HCT116 (cell line): ENCODE data around the gene WWOX. TPM values are rescaled to one million over a fixed set of nuclear protein-coding genes. Genes with fewer than 3 reads are reported as not detected.

Experiments used
- ATAC-seq: fragments of 200-7000 bp; cut with Tn5 transposase; 2 replicates; pipeline ENCODE4 v1.9.1; 2020; ENCODE audit warnings: mild to moderate bottlenecking, moderate library complexity
- BruUV-seq: library from RNA; stranded (reverse); fragments of 400-500 nt; replicated peaks from 2 replicates; lab custom pipeline; 2021; lab: Mats Ljungman, UMichigan
- CTCF ChIA-PET: fragments of 300-600 bp; sonication (Branson Sonifier 250); formaldehyde crosslinking; loops from one replicate; lab custom pipeline; 2021; ENCODE audit warnings: antibody characterized with exemption; lab: Charles Lee
- POLR2A ChIA-PET: fragments of 300-600, 350-600 bp; sonication (Branson Sonifier 250); formaldehyde crosslinking; loops from one replicate; lab custom pipeline; 2021; ENCODE audit warnings: antibody characterized with exemption; lab: Charles Lee
- RAD21 ChIA-PET, 2 experiments: fragments of 300-600 bp; sonication (Branson Sonifier 250); formaldehyde crosslinking; loops; one replicate each; lab custom pipeline; 2023; ENCODE audit warnings: low total read pairs in 2 of 2; ENCODE audit not compliant: uncharacterized antibody in 2 of 2, unreplicated experiment in 2 of 2, low non-redundant PET in 1 of 2; lab: Charles Lee
- DNase-seq: peaks from one replicate; pipeline ENCODE4 v3.0.0-alpha.2; 2010; ENCODE audit warnings: low read depth, low spot score
- H2AFZ ChIP-seq: fragments of 200-600 bp; shearing (Covaris generic), sonication (generic); 2 replicates; pipeline ENCODE4 v1.6.1; 2017; ENCODE audit warnings: low read depth, mixed run types, mixed read lengths, antibody characterized with exemption, low read length; ENCODE audit not compliant: poor library complexity, severe bottlenecking
- H3K27ac ChIP-seq: 2 replicates; pipeline ENCODE4 v1.5.1; 2012; ENCODE audit warnings: low read depth, low read length
- H3K27me3 ChIP-seq: fragments of 200-600 bp; sonication (generic); 2 replicates; pipeline ENCODE4 v1.6.1; 2016; ENCODE audit warnings: mixed run types, low read length, mixed read lengths; ENCODE audit not compliant: insufficient read depth
- H3K36me3 ChIP-seq, 2 experiments: fragments of 200-500 bp in 1 of 2; fragments of 200-600 bp in 1 of 2; sonication (Bioruptor generic) in 1 of 2; sonication (generic) in 1 of 2; 2 replicates each; pipeline versions ENCODE4 v1.5.1 to v1.6.1; 2014 to 2016; ENCODE audit warnings: low read length in 2 of 2, inconsistent platforms in 1 of 2, mixed read lengths in 1 of 2, mixed run types in 1 of 2; ENCODE audit not compliant: insufficient read depth in 2 of 2, control insufficient read depth in 1 of 2
- H3K4me1 ChIP-seq, 2 experiments: fragments of 200-600 bp in 1 of 2; sonication (generic) in 1 of 2; 2 replicates each; pipeline versions ENCODE4 v1.5.1 to v1.6.1; 2012 to 2017; ENCODE audit warnings: low read length in 2 of 2, inconsistent platforms in 1 of 2, mild to moderate bottlenecking in 1 of 2, mixed read lengths in 1 of 2, mixed run types in 1 of 2, moderate library complexity in 1 of 2; ENCODE audit not compliant: insufficient read depth in 2 of 2, control insufficient read depth in 1 of 2
- H3K4me2 ChIP-seq: fragments of 200-600 bp; sonication (generic); 2 replicates; pipeline ENCODE4 v1.6.1; 2017; ENCODE audit warnings: mixed run types, low read length, mixed read lengths
- H3K4me3 ChIP-seq, 2 experiments: fragments of 200-600 bp in 1 of 2; sonication (generic) in 1 of 2; replicated peaks in 1 of 2; 2 replicates each; pipeline ENCODE4 v1.5.1; 2011 to 2016; ENCODE audit warnings: low read length in 2 of 2, control low read depth in 1 of 2, low read depth in 1 of 2, mild to moderate bottlenecking in 1 of 2, mixed read lengths in 1 of 2, mixed run types in 1 of 2
- H3K79me2 ChIP-seq: fragments of 200-600 bp; sonication (generic); 2 replicates; pipeline ENCODE4 v1.6.1; 2017; ENCODE audit warnings: mild to moderate bottlenecking, mixed run types, low read length, moderate library complexity, mixed read lengths; ENCODE audit not compliant: insufficient read depth
- H3K9ac ChIP-seq: fragments of 200-600 bp; sonication (generic); 2 replicates; pipeline ENCODE4 v1.6.1; 2016; ENCODE audit warnings: low read length, mixed read lengths
- H3K9me2 ChIP-seq: fragments of 200-600 bp; sonication (generic), shearing (Covaris generic); 2 replicates; pipeline ENCODE4 v1.6.1; 2017; ENCODE audit warnings: mixed run types, mild to moderate bottlenecking, moderate library complexity; ENCODE audit not compliant: insufficient read depth
- H3K9me3 ChIP-seq, 2 experiments: fragments of 200-500 bp in 1 of 2; fragments of 200-600 bp in 1 of 2; sonication (Bioruptor generic) in 1 of 2; sonication (generic) in 1 of 2; 2 replicates each; pipeline ENCODE4 v1.6.1; 2014 to 2017; ENCODE audit warnings: low read length in 2 of 2, mixed read lengths in 2 of 2, inconsistent platforms in 1 of 2, low read depth in 1 of 2, mild to moderate bottlenecking in 1 of 2, mixed run types in 1 of 2, moderate library complexity in 1 of 2; ENCODE audit not compliant: control insufficient read depth in 1 of 2, insufficient read depth in 1 of 2
- H4K20me1 ChIP-seq: fragments of 200-600 bp; sonication (generic), shearing (Covaris generic); 2 replicates; pipeline ENCODE4 v1.6.1; 2017; ENCODE audit warnings: mixed run types, mild to moderate bottlenecking, moderate library complexity; ENCODE audit not compliant: insufficient read depth
- CEBPB ChIP-seq: IDR thresholded peaks from 2 replicates; pipeline ENCODE4 v1.6.1; 2012; ENCODE audit warnings: low read depth
- EGR1 ChIP-seq: IDR thresholded peaks from 2 replicates; pipeline ENCODE4 v1.6.1; 2012; ENCODE audit warnings: low read depth
- ELF1 ChIP-seq: IDR thresholded peaks from 2 replicates; pipeline ENCODE4 v1.6.1; 2012; ENCODE audit warnings: low read depth, borderline replicate concordance
- EZH2 ChIP-seq: fragments of 200-600 bp; sonication (generic); IDR thresholded peaks from 2 replicates; pipeline ENCODE4 v1.6.1; 2017; ENCODE audit warnings: antibody characterized with exemption, mixed run types
- FOSL1 ChIP-seq: IDR thresholded peaks from 2 replicates; pipeline ENCODE4 v1.6.1; 2012; ENCODE audit warnings: low read depth
- JUND ChIP-seq: IDR thresholded peaks from 2 replicates; pipeline ENCODE4 v1.6.1; 2012
- POLR2A ChIP-seq: IDR thresholded peaks from 2 replicates; pipeline ENCODE4 v1.7.0; 2011; ENCODE audit warnings: borderline replicate concordance; ENCODE audit not compliant: insufficient read depth, insufficient read length; ENCODE audit errors: extremely low read depth
- POLR2AphosphoS5 ChIP-seq: IDR thresholded peaks from 2 replicates; pipeline ENCODE4 v1.6.1; 2011; ENCODE audit warnings: mild to moderate bottlenecking, low read depth, low read length, moderate library complexity
- RAD21 ChIP-seq: IDR thresholded peaks from 2 replicates; pipeline ENCODE4 v1.6.1; 2012; ENCODE audit warnings: low read depth, mild to moderate bottlenecking
- SIN3A ChIP-seq: IDR thresholded peaks from 2 replicates; pipeline ENCODE4 v1.6.1; 2012; ENCODE audit warnings: low read depth
- SRF ChIP-seq: IDR thresholded peaks from 2 replicates; pipeline ENCODE4 v1.6.1; 2012; ENCODE audit warnings: low read depth
- TCF7L2 ChIP-seq: IDR thresholded peaks from 2 replicates; pipeline ENCODE4 v1.7.0; 2011; ENCODE audit warnings: borderline replicate concordance, inconsistent platforms; ENCODE audit not compliant: insufficient read depth, insufficient read length; ENCODE audit errors: extremely low read depth
- YY1 ChIP-seq: IDR thresholded peaks from 2 replicates; pipeline ENCODE4 v1.6.1; 2011; ENCODE audit warnings: low read length, low read depth, moderate library complexity, mild to moderate bottlenecking; ENCODE audit not compliant: insufficient replicate concordance; ENCODE audit errors: extremely low read depth
- ZFX ChIP-seq: fragments of 450-650 bp; IDR thresholded peaks from 2 replicates; pipeline ENCODE4 v1.6.1; 2017
- ZNF274 ChIP-seq: fragments of 200-500 bp; sonication (Bioruptor generic); IDR thresholded peaks from 2 replicates; pipeline ENCODE4 v1.6.1; 2014; ENCODE audit warnings: mild to moderate bottlenecking, low read depth, low read length, inconsistent platforms
- intact Hi-C: fragments of 100-400 bp; cut with micrococcal nuclease; formaldehyde crosslinking; loops from 2 replicates; pipeline ENCODE4 v1.10.0; 2022
- total RNA-seq: library from RNA; stranded (reverse); gene quantifications from one replicate; pipeline ENCODE4 v1.2.1, GENCODE V29; 2021; ENCODE audit not compliant: unreplicated experiment
- TF ChIP-seq, protein P1 (sequence below): IDR thresholded peaks from 2 replicates; pipeline ENCODE4 v1.6.1; 2012
- TF ChIP-seq, protein P2 (sequence below): IDR thresholded peaks from 2 replicates; pipeline ENCODE4 v1.6.1; 2012; ENCODE audit warnings: low read depth
- TF ChIP-seq, protein P3 (sequence below): IDR thresholded peaks from 2 replicates; pipeline ENCODE4 v1.6.1; 2011; ENCODE audit warnings: mild to moderate bottlenecking, low read length, moderate library complexity; ENCODE audit not compliant: insufficient replicate concordance; ENCODE audit errors: extremely low read depth
- TF ChIP-seq, protein P4 (sequence below), 3 experiments: fragments of 200-600 bp in 1 of 3; sonication (generic) in 1 of 3; IDR thresholded peaks in 2 of 3; conservative IDR thresholded peaks in 1 of 3; 2 replicates each; pipeline ENCODE4 v1.5.1; 2012 to 2017; ENCODE audit warnings: low read depth in 2 of 3, low read length in 2 of 3, antibody characterized with exemption in 1 of 3, borderline replicate concordance in 1 of 3, control low read depth in 1 of 3, mild to moderate bottlenecking in 1 of 3, mixed read lengths in 1 of 3, mixed run types in 1 of 3, moderate library complexity in 1 of 3; ENCODE audit not compliant: insufficient read depth in 1 of 3
- TF ChIP-seq, protein P5 (sequence below): IDR thresholded peaks from 2 replicates; pipeline ENCODE4 v1.6.1; 2012

WWOX gene
- total RNA-seq, 1 experiment from 2014 or later: 13.7 TPM

DNA sequence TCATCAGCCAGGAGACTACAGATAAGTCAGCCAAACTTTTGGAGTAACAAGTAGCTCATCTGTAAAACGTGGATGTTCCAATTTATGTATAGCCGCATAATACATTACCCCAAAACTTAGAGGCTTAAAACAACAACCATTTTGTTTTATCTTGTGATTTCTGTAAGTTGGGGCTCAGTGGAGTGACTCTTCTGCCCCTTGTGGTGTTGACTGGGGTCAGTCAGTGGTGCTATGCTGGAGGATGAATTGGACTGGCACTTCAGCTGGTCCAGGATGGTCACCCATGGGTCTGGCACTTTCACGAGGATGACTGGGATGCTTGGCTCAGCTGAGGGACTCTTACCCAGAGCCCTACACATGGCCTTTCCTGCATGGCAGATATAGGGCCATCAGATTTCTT is 172.5 kb downstream of the WWOX start:
- H3K9me3 ChIP-seq: no peaks in the 10 kb centered on the region
- H3K36me3 ChIP-seq: no peaks in the 10 kb centered on the region
- no peak for DNase-seq
- H3K9me2 ChIP-seq: no peaks in the 10 kb centered on the region
- TF ChIP-seq FOSL1: no peak
- TF ChIP-seq TCF7L2: no peak
- TF ChIP-seq RAD21: no peak
- TF ChIP-seq, protein P1, sequence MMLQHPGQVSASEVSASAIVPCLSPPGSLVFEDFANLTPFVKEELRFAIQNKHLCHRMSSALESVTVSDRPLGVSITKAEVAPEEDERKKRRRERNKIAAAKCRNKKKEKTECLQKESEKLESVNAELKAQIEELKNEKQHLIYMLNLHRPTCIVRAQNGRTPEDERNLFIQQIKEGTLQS: no peak
- no peak for TF ChIP-seq CEBPB
- TF ChIP-seq, protein P2, sequence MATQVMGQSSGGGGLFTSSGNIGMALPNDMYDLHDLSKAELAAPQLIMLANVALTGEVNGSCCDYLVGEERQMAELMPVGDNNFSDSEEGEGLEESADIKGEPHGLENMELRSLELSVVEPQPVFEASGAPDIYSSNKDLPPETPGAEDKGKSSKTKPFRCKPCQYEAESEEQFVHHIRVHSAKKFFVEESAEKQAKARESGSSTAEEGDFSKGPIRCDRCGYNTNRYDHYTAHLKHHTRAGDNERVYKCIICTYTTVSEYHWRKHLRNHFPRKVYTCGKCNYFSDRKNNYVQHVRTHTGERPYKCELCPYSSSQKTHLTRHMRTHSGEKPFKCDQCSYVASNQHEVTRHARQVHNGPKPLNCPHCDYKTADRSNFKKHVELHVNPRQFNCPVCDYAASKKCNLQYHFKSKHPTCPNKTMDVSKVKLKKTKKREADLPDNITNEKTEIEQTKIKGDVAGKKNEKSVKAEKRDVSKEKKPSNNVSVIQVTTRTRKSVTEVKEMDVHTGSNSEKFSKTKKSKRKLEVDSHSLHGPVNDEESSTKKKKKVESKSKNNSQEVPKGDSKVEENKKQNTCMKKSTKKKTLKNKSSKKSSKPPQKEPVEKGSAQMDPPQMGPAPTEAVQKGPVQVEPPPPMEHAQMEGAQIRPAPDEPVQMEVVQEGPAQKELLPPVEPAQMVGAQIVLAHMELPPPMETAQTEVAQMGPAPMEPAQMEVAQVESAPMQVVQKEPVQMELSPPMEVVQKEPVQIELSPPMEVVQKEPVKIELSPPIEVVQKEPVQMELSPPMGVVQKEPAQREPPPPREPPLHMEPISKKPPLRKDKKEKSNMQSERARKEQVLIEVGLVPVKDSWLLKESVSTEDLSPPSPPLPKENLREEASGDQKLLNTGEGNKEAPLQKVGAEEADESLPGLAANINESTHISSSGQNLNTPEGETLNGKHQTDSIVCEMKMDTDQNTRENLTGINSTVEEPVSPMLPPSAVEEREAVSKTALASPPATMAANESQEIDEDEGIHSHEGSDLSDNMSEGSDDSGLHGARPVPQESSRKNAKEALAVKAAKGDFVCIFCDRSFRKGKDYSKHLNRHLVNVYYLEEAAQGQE: no peak
- TF ChIP-seq EGR1: no peak
- no peak for TF ChIP-seq POLR2A
- TF ChIP-seq JUND: no peak
- no peak for TF ChIP-seq SRF
- TF ChIP-seq SIN3A: no peak
- TF ChIP-seq POLR2AphosphoS5: no peak
- TF ChIP-seq EZH2: no peak
- TF ChIP-seq, protein P3, sequence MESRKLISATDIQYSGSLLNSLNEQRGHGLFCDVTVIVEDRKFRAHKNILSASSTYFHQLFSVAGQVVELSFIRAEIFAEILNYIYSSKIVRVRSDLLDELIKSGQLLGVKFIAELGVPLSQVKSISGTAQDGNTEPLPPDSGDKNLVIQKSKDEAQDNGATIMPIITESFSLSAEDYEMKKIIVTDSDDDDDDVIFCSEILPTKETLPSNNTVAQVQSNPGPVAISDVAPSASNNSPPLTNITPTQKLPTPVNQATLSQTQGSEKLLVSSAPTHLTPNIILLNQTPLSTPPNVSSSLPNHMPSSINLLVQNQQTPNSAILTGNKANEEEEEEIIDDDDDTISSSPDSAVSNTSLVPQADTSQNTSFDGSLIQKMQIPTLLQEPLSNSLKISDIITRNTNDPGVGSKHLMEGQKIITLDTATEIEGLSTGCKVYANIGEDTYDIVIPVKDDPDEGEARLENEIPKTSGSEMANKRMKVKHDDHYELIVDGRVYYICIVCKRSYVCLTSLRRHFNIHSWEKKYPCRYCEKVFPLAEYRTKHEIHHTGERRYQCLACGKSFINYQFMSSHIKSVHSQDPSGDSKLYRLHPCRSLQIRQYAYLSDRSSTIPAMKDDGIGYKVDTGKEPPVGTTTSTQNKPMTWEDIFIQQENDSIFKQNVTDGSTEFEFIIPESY: no peak
- no peak for TF ChIP-seq YY1
- TF ChIP-seq, protein P4, sequence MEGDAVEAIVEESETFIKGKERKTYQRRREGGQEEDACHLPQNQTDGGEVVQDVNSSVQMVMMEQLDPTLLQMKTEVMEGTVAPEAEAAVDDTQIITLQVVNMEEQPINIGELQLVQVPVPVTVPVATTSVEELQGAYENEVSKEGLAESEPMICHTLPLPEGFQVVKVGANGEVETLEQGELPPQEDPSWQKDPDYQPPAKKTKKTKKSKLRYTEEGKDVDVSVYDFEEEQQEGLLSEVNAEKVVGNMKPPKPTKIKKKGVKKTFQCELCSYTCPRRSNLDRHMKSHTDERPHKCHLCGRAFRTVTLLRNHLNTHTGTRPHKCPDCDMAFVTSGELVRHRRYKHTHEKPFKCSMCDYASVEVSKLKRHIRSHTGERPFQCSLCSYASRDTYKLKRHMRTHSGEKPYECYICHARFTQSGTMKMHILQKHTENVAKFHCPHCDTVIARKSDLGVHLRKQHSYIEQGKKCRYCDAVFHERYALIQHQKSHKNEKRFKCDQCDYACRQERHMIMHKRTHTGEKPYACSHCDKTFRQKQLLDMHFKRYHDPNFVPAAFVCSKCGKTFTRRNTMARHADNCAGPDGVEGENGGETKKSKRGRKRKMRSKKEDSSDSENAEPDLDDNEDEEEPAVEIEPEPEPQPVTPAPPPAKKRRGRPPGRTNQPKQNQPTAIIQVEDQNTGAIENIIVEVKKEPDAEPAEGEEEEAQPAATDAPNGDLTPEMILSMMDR (IDR thresholded peaks at IDR 0.05 in 2 of 3, conservative IDR thresholded peaks at IDR 0.05 in 1 of 3; ENCODE audit: borderline replicate concordance in 1 of 3, insufficient read depth in 1 of 3, low read depth in 2 of 3, low read length in 2 of 3): no peak
- TF ChIP-seq ELF1: no peak
- TF ChIP-seq ZFX: no peak
- TF ChIP-seq, protein P5, sequence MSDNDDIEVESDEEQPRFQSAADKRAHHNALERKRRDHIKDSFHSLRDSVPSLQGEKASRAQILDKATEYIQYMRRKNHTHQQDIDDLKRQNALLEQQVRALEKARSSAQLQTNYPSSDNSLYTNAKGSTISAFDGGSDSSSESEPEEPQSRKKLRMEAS: no peak
- TF ChIP-seq ZNF274: no peak
- no peak for ATAC-seq
- H3K4me3 ChIP-seq: no peak overlapping the region
- no peaks in the 10 kb centered on the region for H4K20me1 ChIP-seq
- H3K27ac ChIP-seq: no peak overlapping the region
- ChIA-PET CTCF (no interaction called here), RAD21 (no interaction called here), POLR2A (no interaction called here)
- H2AFZ ChIP-seq: no peak overlapping the region
- H3K4me1 ChIP-seq: no peaks in the 10 kb centered on the region
- BruUV-seq: no TSS peak
- H3K27me3 ChIP-seq: no peaks in the 10 kb centered on the region
- no peak overlapping the region for H3K4me2 ChIP-seq
- intact Hi-C loops: no loop called here
- no peaks in the 10 kb centered on the region for H3K79me2 ChIP-seq
- no peak overlapping the region for H3K9ac ChIP-seq
